Hepatocyte (in vitro differentiated cells): ENCODE measurements around the gene PHACTR3.

ENCODE experiments used
- EZH2 ChIP-seq: fragments of 200-600 bp; sonication (generic); IDR thresholded peaks from 2 replicates; pipeline ENCODE4 v1.6.1; 2016; ENCODE audit warnings: antibody characterized with exemption, mild to moderate bottlenecking, borderline replicate concordance
- EZH2phosphoT487 ChIP-seq: fragments of 200-600 bp; sonication (generic); IDR thresholded peaks from one replicate; pipeline ENCODE4 v1.6.1; 2018; ENCODE audit warnings: antibody characterized with exemption, mild to moderate bottlenecking, low read depth, moderate library complexity; ENCODE audit not compliant: unreplicated experiment, severe bottlenecking
- TF ChIP-seq, protein P1 (sequence below): fragments of 200-600 bp; sonication (generic); IDR thresholded peaks from 2 replicates; pipeline ENCODE4 v1.5.1; 2016; ENCODE audit warnings: antibody characterized with exemption, mild to moderate bottlenecking; ENCODE audit not compliant: poor library complexity

DNA sequence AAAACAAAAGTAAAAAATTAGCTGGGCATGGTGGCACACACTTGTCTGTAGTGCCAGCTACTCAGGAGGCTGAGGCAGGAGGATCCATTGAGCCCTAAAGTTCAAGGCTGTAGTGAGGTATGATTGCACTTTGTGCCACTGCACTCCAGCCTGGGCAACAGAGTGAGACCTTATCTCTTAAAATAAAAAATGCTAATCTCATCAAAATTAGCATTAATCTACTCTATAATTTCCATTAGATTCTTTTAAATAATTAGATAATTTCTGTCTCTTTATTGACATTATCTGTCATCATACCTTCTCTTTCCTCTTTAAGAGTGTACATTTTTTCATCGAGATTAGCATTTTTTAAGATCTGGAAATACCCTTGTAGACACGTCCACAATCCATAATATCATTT lies 48.0 kb downstream of the PHACTR3 start:
- TF ChIP-seq, protein P1, sequence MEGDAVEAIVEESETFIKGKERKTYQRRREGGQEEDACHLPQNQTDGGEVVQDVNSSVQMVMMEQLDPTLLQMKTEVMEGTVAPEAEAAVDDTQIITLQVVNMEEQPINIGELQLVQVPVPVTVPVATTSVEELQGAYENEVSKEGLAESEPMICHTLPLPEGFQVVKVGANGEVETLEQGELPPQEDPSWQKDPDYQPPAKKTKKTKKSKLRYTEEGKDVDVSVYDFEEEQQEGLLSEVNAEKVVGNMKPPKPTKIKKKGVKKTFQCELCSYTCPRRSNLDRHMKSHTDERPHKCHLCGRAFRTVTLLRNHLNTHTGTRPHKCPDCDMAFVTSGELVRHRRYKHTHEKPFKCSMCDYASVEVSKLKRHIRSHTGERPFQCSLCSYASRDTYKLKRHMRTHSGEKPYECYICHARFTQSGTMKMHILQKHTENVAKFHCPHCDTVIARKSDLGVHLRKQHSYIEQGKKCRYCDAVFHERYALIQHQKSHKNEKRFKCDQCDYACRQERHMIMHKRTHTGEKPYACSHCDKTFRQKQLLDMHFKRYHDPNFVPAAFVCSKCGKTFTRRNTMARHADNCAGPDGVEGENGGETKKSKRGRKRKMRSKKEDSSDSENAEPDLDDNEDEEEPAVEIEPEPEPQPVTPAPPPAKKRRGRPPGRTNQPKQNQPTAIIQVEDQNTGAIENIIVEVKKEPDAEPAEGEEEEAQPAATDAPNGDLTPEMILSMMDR: no peak
- TF ChIP-seq EZH2: no peak
- TF ChIP-seq EZH2phosphoT487: no peak
